ENCODE measurements around the gene CRACR2B. TPM values are rescaled to one million over a fixed set of nuclear protein-coding genes. Genes with fewer than 3 reads are reported as not detected.

The CRACR2B gene
- total and polyA plus RNA-seq, 2 of the 13 experiments (the other 11 are each of a cell fraction or from before 2014, with no cell fraction given), result 14.9 to 21.0 TPM

DNA sequence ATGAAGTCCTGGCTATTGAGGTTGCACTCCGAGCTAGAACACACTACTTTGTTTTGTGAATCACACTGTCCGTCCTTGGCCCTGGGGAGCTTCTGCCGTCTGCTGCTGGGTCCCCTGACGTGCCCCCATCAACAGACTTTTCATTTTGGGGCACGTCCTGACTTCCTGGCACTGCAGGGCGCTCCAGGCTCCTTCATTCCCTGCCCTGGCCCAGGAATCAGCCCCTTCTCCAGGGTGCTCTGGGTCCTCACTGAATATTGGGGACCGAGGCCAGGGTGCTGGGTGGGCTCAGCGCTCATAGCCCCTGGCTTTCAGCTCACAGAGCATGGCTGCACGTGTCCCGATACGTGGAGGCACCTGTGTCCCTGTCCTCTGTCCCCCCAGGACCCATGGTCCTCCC is 37.2 kb downstream of the CRACR2B start:
- BruUV-seq (replicated peaks), result no TSS peak
- Histone ChIP-seq H3K4me3 (replicated peaks in 1 of 3; ENCODE audit: insufficient read depth in 1 of 3, low read depth in 2 of 3, low read length in 3 of 3) (no peak overlapping the region), H3K4me2 (ENCODE audit: low read depth, low read length) (no peak overlapping the region), H3K9ac (ENCODE audit: insufficient read depth, low read depth, low read length) (no peak overlapping the region), H2AFZ (ENCODE audit: low read length) (no peak overlapping the region), H3K79me2 (ENCODE audit: insufficient read depth, low read length) (no peaks in the 10 kb centered on the region), H3K4me1 (ENCODE audit: insufficient read depth, low read length) (0 out of 2 replicates have a peak, but pooled peaks cover 2% of the 10 kb centered on the region), H3K27me3 (ENCODE audit: control insufficient read depth in 1 of 2, insufficient read depth in 2 of 2, low read length in 2 of 2) (no peaks in the 10 kb centered on the region), H4K20me1 (ENCODE audit: insufficient read depth, low read length) (no peaks in the 10 kb centered on the region), H3K9me3 (ENCODE audit: low read length) (no peaks in the 10 kb centered on the region), H3K36me3 (replicated peaks in 1 of 2; ENCODE audit: control insufficient read depth in 1 of 2, insufficient read depth in 2 of 2, low read length in 2 of 2) (peaks cover 3 to 6% of the 10 kb centered on the region in 2 experiments; a peak in 2 of 5 replicates), H3K27ac (ENCODE audit: extremely low read length, insufficient read depth, low read length) (no peak overlapping the region)
- DNase-seq (ENCODE audit: low spot score), result no peak
- TF ChIP-seq ARID2 (CRISPR knock-in tag; IDR thresholded peaks at IDR 0.05; ENCODE audit: borderline replicate concordance) (no peak), FOXJ3 (CRISPR knock-in tag; IDR thresholded peaks at IDR 0.05; ENCODE audit: borderline replicate concordance) (no peak), RBFOX2 (IDR thresholded peaks at IDR 0.05; ENCODE audit: low read depth, low read length) (no peak), ZNF101 (CRISPR knock-in tag; IDR thresholded peaks at IDR 0.05; ENCODE audit: borderline replicate concordance, low read depth) (no peak), POLR2G (IDR thresholded peaks at IDR 0.05; ENCODE audit: low read depth, low read length) (peak; percentile 54; the same call in 1 of the 2 replicates), ZNF879 (CRISPR knock-in tag; IDR thresholded peaks at IDR 0.05) (no peak), MYC (CRISPR knock-in tag; IDR thresholded peaks at IDR 0.05; ENCODE audit: borderline replicate concordance) (no peak)
- FAIRE-seq, result no peak
- in situ Hi-C loops (cut with HindIII; ENCODE audit: extremely low pct_ligation_motif_present, low pct_unique_long_range_greater_than_20kb) (no loop called here), intact Hi-C loops (cut with micrococcal nuclease; ENCODE audit: unreplicated experiment) (no loop called here)
- ChIA-PET POLR2A (interaction anchor here (1.0 kb wide), 1 partner anchor 624 kb away, joined by 3 read pairs; no protein-coding TSS in a partner anchor), CTCF (ENCODE audit: low intra/inter-chr PET ratio, low total read pairs) (no interaction called here)
- no peak for ATAC-seq
- WGBS (ENCODE audit: low lambda C conversion rate), result 93% methylated on average over 6 of the region's 11 CpGs

All from HepG2 (cell line).